ENCODE measurements around the gene HDAC11. TPM values are rescaled to one million over a fixed set of nuclear protein-coding genes. Genes with fewer than 3 reads are reported as not detected.
A peak's percentile ranks its signal among the peaks of the same experiment; 100 is the strongest.
"Not testable (repeated sequence)": the region's sequence is repeated elsewhere in the genome, so short reads cannot be mapped to it uniquely, and the experiment has no call there.

Gene HDAC11
- total RNA-seq, 1 donor from 2014 or later = 14.4 TPM

DNA sequence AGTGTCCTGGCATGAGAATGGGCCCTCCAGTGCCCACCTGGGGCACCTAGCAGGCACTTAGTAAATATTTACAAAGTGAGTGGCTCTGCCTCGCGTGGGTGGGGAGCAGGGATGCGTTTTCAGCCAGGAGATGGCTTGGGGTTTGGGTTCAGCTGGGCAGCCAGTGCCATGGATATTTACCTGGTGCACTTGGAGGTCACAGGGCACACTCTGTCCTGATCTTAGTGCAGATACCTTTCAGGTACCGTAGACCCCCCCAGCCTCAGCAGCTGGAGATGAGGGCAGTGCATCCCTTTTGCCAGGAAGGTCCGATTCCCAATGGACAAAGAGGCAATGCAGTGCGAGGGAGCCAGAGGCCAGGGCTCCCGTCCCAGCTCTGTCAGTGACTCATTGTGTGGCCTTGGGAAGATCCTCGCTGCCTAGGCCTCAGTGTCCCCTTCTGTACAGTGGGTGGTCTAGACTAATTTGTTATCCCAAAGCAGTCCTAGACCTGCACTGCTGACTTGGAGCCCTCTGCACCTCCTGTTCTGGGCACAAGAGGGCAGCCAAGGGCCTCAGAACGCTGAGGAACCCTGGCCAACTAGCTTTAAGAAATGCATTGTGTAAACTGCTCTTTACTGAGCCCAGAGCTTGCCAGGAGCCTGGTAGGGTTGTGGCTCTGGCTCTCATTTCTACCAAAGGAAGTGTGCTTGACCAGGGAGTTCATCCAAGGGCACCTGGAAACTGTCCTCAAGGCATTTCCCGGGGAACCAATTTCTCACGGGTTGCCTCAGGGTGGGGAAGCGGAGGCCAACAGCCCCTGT lies 16.0 kb downstream of the HDAC11 start:
- no peaks in the 10 kb centered on the region for H3K27me3 Mint-ChIP-seq
- DNase-seq (ENCODE audit: low spot score, unreplicated experiment) = peak; percentile 68
- no peaks in the 10 kb centered on the region for H3K4me1 Mint-ChIP-seq (ENCODE audit: low read depth)
- H3K36me3 Mint-ChIP-seq (ENCODE audit: insufficient read depth) = no peaks in the 10 kb centered on the region
- TF ChIP-seq, protein P1, sequence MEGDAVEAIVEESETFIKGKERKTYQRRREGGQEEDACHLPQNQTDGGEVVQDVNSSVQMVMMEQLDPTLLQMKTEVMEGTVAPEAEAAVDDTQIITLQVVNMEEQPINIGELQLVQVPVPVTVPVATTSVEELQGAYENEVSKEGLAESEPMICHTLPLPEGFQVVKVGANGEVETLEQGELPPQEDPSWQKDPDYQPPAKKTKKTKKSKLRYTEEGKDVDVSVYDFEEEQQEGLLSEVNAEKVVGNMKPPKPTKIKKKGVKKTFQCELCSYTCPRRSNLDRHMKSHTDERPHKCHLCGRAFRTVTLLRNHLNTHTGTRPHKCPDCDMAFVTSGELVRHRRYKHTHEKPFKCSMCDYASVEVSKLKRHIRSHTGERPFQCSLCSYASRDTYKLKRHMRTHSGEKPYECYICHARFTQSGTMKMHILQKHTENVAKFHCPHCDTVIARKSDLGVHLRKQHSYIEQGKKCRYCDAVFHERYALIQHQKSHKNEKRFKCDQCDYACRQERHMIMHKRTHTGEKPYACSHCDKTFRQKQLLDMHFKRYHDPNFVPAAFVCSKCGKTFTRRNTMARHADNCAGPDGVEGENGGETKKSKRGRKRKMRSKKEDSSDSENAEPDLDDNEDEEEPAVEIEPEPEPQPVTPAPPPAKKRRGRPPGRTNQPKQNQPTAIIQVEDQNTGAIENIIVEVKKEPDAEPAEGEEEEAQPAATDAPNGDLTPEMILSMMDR (IDR thresholded peaks at IDR 0.05; ENCODE audit: unreplicated experiment) = peak; percentile 93
- no peak overlapping the region for H3K4me3 Mint-ChIP-seq (ENCODE audit: low read depth)
- no peaks in the 10 kb centered on the region for H3K9me3 Mint-ChIP-seq (ENCODE audit: low read depth)
- H3K27ac Mint-ChIP-seq = no peak overlapping the region

DNA sequence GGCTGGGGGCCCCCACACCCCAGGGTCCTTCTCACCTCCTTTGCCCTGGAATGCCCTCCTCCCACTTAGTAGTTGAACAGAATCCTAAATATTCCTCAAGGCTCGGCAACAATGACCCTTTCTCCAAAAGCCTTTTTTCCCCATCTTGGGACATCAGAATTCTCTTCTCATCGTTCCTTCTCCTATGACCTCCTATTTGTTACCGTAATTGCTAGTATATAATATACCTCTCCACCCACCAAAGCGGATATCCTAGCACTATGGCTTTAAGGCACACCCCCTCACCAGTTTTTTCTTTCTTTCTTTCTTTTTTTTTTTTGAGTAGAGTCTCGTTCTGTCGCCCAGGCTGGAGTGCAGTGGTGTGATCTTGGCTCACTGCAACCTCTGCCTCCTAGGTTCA lies 16.8 kb downstream of the HDAC11 start:
- no peak for DNase-seq (ENCODE audit: low spot score, unreplicated experiment)
- H3K4me1 Mint-ChIP-seq (ENCODE audit: low read depth) = no peaks in the 10 kb centered on the region
- H3K36me3 Mint-ChIP-seq (ENCODE audit: insufficient read depth) = no peaks in the 10 kb centered on the region
- no peak overlapping the region for H3K27ac Mint-ChIP-seq
- H3K4me3 Mint-ChIP-seq (ENCODE audit: low read depth) = no peak overlapping the region
- TF ChIP-seq, protein P1 (IDR thresholded peaks at IDR 0.05; ENCODE audit: unreplicated experiment) = no peak
- H3K9me3 Mint-ChIP-seq (ENCODE audit: low read depth) = no peaks in the 10 kb centered on the region
- no peaks in the 10 kb centered on the region for H3K27me3 Mint-ChIP-seq

DNA sequence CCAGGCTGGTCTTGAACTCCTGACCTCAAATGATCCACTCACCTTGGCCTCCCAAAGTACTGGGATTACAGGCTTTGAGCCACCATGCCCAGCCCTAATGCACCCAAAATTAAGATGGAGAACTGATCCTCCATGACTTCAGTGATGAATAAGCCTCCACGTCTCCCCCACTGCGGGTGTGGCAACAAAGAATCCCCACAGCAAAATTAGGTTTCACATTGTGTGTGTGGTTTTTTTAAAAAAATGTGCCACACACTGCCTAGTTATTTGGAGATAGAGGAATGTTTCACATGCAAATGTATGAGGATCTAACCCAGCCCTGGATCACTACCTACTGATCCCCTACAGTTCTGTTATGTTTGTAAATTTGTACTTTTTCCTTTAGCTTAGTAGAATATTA lies 17.3 kb downstream of the HDAC11 start:
- Mint-ChIP-seq H3K36me3 (ENCODE audit: insufficient read depth) (peaks cover 2% of the 10 kb centered on the region), H3K4me3 (ENCODE audit: low read depth) (no peak overlapping the region), H3K27ac (no peak overlapping the region), H3K4me1 (ENCODE audit: low read depth) (no peaks in the 10 kb centered on the region), H3K9me3 (ENCODE audit: low read depth) (no peaks in the 10 kb centered on the region), H3K27me3 (no peaks in the 10 kb centered on the region)
- TF ChIP-seq, protein P1 (IDR thresholded peaks at IDR 0.05; ENCODE audit: unreplicated experiment) = no peak
- DNase-seq (ENCODE audit: low spot score, unreplicated experiment) = no peak

DNA sequence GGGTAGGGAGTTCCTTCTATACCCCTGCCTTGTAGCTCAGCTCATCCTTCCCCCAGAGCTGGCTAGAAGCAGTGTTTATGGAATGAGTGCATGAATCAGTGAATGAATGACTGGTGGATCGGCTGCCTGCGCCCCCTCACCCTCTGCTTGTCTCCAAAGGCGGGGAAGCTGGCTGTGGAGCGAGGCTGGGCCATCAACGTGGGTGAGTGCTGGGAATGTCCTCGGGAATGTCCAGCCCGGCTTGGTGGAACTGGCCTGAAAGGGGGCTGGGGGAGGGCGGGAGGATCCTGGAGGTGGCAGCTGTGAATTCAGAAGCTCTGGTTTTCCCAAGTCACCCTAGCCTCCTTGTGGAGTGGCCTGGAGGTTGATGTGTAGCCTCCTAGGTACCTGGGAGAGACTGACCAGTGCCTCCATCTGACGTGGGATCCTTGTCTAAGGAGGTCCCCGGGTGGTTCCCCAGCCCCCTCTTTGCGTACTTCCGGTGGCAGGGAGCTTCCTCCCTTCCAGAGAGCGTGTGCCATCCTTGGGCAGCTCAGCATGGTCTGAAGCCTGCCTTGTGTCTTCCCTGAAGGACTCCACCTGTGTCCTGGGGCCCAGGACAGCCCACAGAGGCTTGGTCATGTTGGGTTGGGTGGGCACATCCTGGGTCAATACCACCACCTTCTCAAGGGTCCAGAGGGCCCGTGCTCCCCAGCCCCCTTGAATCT lies 18.4 kb downstream of the HDAC11 start:
- H3K36me3 Mint-ChIP-seq (ENCODE audit: insufficient read depth) = peaks cover 3% of the 10 kb centered on the region
- H3K27ac Mint-ChIP-seq = no peak overlapping the region
- no peaks in the 10 kb centered on the region for H3K27me3 Mint-ChIP-seq
- TF ChIP-seq, protein P1 (IDR thresholded peaks at IDR 0.05; ENCODE audit: unreplicated experiment) = no peak
- no peaks in the 10 kb centered on the region for H3K9me3 Mint-ChIP-seq (ENCODE audit: low read depth)
- no peaks in the 10 kb centered on the region for H3K4me1 Mint-ChIP-seq (ENCODE audit: low read depth)
- H3K4me3 Mint-ChIP-seq (ENCODE audit: low read depth) = no peak overlapping the region
- DNase-seq (ENCODE audit: low spot score, unreplicated experiment) = no peak

DNA sequence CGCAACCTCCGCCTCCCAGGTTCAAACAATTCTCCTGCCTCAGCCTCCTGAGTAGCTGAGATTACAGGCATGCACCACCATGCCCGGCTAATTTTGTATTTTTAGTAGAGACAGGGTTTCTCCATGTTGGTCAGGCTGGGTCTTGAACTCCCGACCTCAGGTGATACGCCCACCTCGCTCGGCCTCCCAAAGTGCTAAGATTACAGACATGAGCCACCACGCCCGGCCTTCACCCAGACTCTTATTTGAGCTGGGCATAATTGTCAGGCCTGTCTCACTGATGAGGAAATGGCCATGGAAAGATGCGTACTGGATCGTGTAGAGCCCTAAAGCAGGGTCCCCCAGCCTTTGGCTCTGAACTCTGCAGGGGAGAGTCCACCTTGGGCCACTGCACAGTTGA lies 19.1 kb downstream of the HDAC11 start:
- not testable (repeated sequence) for H3K9me3 Mint-ChIP-seq (ENCODE audit: low read depth); H3K36me3 Mint-ChIP-seq (ENCODE audit: insufficient read depth); H3K27me3 Mint-ChIP-seq; H3K4me3 Mint-ChIP-seq (ENCODE audit: low read depth); DNase-seq (ENCODE audit: low spot score, unreplicated experiment); H3K4me1 Mint-ChIP-seq (ENCODE audit: low read depth); H3K27ac Mint-ChIP-seq
